GM11168 (cell line): ENCODE measurements around the gene TYSND1.
"Not testable (repeated sequence)": the region's sequence is repeated elsewhere in the genome, so short reads cannot be mapped to it uniquely, and the experiment has no call there.

Experiments used
- in situ Hi-C: fragments of 300-500 bp; cut with MboI; formaldehyde crosslinking; loops from one replicate; pipeline ENCODE4 v1.12.0; 2022; ENCODE audit warnings: low sequenced_read_pairs; ENCODE audit not compliant: unreplicated experiment

TYSND1 gene, protein sequence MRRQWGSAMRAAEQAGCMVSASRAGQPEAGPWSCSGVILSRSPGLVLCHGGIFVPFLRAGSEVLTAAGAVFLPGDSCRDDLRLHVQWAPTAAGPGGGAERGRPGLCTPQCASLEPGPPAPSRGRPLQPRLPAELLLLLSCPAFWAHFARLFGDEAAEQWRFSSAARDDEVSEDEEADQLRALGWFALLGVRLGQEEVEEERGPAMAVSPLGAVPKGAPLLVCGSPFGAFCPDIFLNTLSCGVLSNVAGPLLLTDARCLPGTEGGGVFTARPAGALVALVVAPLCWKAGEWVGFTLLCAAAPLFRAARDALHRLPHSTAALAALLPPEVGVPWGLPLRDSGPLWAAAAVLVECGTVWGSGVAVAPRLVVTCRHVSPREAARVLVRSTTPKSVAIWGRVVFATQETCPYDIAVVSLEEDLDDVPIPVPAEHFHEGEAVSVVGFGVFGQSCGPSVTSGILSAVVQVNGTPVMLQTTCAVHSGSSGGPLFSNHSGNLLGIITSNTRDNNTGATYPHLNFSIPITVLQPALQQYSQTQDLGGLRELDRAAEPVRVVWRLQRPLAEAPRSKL

DNA sequence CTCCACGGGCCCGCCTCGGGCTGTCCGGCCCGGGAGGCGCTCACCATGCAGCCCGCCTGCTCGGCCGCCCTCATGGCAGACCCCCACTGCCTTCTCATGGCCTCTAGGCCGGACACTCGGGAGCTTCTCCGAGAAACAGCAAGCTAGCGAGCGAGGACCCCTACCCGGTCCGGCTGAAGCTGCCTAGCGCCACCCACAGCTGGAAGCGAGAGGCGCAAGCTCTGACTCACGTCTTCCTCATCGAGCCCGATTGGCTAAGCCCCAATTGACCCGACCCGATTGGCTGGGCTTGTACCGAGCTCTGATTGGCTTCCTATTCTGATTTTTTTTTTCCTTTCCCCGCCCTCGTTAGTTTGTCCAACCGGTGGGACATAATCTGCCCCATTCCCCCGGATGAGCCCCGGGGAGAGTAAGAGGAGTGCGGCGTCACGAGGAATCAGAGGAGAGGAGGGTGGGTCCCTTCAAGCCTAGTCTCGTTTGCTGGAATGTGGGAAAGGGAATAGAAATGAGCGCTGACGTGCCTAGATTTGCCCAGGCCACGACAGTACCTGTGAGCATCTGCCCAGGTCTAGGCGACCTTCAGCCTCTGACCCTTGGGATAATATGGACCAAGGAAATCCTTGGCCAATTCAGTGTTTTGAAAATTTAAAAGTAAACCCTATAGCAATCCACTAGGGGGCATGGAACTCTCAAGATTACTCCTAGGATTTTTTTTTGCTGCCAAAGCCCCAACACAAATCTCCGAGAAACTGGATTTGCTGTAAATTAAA, at the start of gene TYSND1:
TSS of gene TYSND1 (minus strand) at position 212 of the 770 bp plus-strand sequence. CDS start at position 98, 114 bp downstream.
- in situ Hi-C loops, result no loop called here

DNA sequence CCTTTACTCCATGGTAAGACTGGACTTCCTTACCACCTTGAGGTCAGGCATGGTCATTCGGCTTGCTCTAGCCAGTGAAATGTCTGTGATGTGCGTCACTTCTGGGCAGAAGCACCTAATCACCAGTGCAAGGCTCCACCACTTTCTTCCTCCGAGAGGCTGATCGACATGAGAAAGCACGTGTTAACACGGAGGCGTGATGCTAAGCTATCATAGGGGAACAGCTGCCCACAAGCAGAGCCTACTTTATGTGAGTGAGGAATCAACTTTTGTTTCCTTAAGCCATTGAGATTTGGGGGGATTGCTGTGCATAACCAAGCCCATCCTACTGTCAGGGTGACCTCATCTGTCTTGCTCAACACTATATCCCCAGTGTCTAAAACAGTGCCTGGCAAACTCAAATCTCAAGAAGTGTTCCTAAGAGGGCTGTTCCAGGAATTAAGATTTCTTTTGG, 46.9 kb upstream of the TYSND1 start:
- in situ Hi-C loops, result no loop called here

DNA sequence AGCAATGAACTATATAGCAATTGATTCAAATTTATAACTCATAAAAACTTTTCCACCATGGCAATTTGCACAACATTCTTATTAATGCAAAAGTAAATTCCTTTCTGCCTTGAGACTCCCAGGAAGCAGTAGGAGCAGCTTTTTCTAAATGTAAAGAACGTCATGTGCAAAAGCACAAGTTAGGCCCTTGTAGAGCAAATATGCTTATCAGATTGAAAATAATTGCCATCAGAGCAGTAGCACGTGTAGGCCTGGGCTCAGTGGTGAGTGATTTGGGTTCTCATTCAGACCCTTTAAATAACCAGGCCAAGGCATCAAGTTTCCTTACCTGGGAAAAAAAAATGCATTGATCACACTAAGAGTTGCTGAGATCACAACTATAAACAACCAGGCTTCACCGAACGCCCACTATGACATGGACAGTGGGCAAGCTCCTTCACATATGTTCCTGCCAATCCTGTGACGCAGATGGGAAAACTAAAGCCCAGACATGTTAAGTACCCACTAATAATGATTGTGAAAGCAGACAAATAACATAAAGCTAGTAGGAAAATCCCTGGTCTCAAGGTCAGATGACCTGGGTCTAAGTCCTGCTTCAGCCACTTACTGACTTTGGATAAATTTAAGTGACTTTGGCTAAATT, 45.9 kb upstream of the TYSND1 start:
- in situ Hi-C loops, result no loop called here

DNA sequence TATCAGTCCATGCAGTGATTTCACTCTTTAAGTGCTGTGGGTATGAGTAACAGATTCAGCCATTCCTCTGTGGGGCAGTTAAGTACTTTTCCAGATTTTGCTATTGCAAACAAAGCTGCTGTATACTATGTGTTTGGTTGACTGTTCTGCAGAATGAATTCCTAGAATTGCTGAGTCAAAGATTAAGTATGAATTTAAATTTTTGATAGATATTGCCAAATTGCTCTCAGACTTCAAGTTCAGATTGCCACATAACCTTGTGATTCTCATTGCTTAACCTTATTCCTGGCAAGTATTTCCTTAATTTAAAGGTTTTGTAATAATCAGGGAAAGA, 45.4 kb upstream of the TYSND1 start:
- in situ Hi-C loops, result no loop called here

DNA sequence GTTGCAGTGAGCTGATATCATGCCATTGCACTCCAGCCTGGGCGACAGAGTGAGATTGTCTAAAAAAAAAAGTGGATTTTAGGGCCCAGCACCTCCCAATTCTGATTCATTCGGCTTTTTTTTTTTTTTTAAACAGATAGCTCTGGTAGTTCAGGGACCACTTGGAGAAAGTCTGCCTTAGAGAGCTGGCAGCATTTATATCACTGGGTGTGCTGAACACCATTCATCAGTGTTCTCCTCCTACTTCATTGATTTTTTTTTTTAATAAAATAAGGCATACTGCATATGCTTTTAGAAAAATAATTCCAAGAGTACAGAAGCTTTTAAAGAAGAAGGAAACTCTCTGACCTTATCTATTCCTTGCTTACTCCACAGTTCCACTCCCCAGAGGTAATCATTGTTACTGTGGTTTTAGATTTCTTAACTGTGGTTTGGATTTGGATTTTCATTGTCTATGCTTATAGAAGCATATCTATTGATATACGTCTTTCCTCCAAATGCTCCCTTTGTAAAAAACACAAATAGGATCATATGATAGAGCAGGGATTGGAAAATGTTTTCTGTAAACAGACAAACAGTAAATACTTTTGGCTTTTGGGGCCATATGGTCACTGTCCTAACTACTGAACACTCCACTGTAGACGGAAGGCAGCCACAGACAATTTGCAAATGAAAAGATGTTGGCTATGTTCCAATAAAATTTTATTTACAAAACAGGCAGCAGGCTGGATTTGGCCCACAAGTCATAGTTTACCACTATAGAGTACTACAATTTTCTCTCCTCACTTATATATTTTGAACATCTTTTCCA, 44.9 kb upstream of the TYSND1 start:
- in situ Hi-C loops, result no loop called here

DNA sequence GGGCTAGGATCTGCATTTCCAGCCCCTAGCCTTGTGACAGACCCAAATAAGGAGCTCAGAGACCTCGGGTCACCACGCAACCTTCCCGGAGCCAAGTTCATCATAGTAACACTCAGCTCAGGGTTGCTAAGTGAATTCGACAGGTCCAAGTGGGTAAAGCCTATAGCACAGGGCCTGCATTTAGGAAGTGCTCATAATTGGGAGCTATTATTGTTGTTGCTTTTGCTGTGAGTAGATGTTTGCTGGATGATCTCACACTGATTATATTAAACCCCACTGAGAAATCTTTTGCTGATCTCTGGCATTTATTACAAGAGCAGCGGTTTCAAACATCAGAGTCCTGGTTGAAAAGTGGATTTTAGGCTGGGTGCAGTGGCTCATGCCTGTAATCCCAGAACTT, 44.1 kb upstream of the TYSND1 start:
- in situ Hi-C loops, result no loop called here

DNA sequence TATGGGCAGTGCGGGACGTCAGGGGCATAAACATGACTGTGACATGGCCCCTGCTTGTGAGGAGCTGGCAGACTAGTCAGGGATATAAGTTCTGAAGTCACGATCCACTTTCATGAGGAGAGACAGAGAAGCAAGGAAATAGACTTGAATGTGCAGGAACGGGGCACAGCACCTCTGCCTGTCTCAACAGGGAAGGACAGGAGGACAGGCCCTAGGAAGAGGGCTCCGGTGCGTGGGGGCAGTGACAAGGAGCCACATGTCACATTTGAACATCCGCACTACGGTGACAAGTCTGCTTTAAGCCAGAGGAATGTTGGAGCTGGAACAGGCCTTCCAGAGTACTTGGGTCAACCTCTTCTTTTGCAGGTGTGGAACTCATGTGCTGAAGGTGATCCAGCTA, 43.6 kb upstream of the TYSND1 start:
- in situ Hi-C loops, result no loop called here

DNA sequence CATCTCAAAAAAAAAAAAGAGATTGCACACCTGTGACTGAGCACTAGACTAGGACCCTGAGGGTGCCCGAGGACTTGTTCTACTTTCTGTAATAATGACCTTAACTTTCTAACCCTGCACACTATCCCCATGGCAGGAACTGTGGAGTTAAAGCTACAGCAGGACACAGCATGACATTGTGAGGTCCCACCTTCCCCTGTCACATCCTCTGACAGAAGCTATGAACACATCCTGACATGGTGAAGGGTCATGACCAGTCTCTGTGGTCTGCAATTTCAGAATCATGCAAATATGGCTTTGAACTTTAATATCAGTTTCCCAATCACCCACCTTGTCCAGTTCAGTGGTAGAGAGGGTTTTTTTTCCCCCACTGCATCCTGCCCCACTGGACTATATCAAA, 42.3 kb upstream of the TYSND1 start:
- in situ Hi-C loops, result no loop called here

DNA sequence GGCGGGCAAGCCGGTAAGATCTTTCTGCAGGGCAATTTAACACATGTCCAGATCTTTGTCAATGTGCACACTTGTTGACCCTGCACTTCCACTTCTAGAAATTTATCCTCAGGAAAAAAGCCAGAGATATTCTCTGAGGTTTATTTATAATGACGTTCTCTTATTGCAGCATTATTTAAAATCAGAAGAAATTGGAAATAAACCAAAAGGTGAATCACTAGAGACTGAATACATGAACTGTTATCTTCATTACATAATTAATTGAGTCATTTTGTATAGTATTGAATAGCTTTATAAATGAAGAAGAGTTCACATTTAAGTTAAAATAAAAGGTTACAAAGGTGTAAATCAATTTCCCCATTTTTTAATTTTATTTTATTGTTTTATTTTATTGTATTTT, 40.1 kb upstream of the TYSND1 start:
- in situ Hi-C loops, result no loop called here

DNA sequence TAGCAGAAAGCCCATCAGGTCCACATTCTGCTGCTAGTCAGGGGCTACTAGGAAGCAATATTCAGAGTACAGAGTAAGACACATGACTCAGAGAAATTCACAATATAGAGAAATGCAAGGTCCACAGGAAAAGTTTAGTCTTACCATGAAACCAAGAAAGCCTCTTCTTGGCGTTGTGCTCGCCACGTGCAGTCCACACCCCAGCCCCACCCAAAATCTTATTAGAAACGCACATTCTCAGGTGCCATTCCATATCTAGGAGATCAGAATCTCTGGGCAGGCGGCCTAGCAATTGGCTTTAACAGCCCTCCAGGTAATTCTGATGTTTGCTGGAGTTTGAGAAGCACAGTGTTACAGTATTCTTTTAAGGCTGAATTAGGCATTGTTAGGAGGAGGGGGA, 39.6 kb upstream of the TYSND1 start:
- in situ Hi-C loops, result no loop called here

DNA sequence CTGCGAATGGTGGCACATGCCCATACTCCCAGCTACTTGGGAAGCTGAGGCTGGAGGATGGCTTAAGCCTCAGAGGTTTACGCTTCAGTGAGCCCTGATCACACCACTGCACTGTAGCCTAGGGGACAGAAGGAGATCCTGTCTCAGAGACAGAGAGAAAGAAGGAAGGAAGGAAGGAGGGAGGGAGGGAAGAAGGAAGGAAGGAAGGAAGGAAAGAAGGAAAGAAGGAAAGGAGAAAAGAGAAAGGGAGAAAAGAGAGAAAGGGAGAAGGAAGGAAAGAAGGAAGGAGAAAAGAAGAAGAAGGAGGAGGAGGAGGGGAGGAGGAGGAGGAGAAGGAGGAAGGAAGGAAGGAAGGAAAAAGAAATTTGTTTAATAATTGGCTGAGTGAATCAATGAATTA, 36.8 kb upstream of the TYSND1 start:
- in situ Hi-C loops, result no loop called here

DNA sequence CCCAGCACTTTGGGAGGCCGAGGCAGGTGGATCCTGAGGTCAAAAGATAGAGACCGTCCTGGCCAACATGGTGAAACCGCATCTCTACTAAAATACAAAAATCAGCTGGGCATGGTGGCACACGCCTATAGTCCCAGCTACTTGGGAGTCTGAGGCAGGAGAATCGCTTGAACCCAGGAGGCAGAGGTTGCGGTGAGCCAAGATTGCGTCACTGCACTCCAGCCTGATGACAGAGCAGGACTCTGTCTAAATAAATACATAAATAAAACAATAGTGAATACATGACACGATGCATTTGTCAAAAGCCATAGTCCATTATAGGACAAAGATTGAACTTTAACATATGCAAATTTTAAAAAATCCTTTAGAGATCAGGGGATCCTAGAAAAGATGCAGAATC, 32.7 kb upstream of the TYSND1 start:
- in situ Hi-C loops, result not testable (repeated sequence)

DNA sequence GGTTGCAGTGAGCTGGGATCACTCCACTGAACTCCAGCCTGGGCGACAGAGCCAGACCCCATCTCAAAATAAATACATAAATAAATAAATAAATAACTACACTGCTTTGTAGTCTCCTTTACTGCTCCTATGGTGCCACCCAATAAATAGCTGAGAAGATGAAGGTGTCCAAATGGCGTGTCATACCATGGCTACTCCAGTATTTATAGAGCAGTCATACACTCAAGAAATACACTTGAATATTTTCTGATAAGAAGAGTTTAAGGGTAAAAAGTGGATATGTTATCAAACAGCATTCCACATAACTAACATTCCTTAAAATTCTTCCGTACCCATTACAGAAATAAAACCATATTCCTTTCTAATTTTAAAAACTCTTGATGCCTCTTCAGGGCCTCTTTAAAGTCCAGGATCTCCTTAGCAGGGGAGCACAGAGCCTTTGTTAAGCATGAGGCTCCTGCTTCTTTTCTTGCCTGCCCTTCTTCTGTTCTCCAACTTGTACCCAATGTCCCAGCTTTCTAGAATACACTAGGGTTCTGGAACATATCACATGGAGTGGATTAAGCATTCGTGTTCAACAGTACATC, 31.7 kb upstream of the TYSND1 start:
- in situ Hi-C loops, result no loop called here

DNA sequence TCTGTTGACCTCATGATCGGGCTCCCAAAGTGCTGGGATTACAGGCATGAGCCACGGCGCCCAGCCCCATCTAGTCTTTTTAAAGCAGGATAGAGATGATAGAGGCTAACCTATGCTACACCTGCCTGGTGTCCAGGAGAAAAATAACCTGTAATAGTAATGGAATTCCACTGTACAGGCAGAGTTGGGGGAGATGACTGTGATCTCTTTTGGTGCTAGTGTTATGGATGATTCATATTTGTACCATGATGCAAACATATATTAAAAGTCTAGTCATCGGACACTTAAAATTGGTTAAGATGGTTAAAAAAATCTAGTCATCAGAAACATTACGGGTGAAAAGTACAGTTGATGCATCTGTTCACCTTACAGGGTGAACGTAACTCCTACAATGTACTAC, 29.9 kb upstream of the TYSND1 start:
- in situ Hi-C loops, result no loop called here

DNA sequence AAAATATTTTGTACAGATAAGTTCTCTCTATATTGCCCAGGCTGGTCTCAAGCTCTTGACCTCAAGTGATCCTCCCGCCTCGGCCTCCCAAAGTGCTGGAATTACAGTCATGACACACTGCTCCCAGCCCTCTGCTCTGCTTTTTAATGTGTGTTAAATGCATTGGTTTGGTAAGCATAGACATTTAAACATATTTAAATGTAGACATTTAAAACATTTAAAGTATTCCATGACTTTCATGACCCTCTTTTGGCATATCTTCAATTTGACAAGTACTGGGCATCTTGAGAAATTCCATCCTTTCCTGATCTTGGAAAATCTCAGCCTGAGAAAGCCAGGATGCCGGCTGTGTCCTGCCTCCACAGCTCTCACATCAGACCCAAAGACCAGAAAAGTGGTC, 29.0 kb upstream of the TYSND1 start:
- in situ Hi-C loops, result no loop called here

DNA sequence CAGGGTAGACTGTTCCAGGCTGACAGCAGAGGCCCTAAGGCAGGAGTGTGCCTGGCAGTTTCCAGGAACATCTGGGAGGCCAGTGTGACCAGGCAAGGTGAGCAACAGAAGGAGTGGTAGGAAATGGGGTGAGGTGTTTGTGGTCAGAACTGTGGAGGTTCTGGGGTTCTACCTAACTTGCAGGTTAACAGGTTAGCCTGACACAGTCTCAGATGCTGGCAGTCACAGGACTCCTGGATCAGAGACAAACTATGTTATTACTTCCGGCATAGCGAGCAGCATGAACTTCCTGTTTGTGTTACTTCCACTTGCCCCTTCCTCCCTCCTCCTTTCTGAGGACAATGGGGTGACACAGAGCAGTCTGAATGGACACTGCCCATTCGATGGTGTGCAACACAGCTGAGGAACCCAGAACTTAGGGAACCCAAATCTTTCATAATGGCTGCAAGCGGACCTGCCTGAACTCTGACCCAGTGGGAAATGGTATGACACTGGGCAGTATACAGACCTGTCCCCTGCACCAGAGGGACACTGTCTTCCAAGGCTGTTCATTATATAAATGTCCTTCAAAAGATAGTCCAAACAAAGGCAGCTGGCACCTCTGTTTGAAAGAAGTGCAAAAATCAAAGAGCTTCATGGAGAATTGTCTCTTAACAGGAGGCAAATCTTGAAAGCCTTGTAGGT, 27.7 kb upstream of the TYSND1 start:
- in situ Hi-C loops, result no loop called here

DNA sequence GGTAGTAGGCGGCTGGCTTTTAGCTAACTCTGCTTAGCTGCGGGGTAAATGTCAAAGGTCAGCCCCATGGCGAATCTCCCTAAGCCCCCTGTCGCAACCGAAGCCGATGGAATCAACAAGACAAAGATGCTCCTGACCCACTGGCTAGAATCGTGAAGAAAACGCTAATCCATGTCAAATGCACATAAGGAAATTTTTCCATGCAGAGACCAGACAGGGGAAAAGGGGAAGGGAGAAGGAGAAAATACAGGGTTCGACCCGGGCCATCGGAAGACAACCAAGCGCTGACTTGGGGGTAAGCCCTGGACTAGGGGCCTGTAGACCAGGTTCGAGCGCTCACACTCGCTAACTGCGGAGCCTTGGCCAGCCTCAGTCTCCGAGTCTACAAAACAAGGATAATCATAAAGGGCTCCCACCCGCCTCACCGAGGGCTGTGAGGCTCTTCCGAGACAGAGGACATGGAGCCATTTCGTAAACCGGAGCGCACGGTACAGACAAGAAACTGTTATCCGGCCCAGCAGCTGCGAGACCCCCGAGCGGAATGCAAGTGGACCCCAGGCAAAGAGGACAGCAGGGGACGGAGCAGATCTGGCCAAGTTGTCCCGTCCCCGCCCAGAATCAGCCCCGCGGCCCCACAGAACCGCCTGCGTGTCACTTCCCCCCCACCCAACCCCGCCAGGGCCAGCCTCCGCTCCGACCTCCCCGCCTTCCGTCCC, 23.3 kb upstream of the TYSND1 start:
- in situ Hi-C loops, result no loop called here

DNA sequence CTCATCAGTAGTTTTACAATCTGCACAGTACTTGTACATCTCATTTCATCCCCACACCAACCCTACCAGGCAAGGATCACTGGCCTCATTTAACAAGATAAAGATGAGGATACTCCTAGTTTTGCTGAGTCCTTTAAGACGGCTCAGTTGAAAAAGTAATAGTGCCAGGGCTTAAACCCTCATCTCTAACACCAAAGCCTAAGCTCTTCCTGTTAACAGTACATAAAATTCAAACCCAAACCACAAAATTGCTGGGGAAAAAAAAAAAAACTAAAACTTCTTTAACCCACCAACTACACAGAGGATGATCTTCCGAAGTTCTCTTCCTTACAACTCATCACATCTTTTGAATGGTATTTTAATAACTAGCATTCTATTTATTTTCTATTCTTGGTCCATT, 22.5 kb upstream of the TYSND1 start:
- in situ Hi-C loops, result no loop called here

DNA sequence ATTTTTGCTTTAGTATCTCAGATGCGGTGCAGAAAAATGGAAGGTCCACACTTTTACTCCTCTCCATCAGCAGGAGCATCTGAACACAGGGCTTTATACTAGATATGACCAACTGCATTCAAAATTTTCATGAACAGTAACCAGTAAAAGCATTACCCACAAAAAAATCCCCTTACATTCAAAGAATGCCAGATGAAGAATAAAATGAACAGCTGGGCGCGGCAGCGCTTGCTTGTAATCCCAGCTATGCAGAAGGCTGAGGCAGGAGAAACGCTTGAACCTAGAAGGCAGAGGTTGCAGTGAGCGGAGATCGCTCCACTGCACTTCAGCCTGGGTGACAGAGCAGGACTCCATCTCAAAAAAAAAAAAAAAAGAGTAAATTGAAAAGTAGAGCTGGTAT, 20.7 kb upstream of the TYSND1 start:
- in situ Hi-C loops, result no loop called here
